BLaER1 treated with 17β-estradiol and CSF1 and Interleukin-3, amounts not matched to agents 10 nM and 100 nM (cell line): ENCODE data around the gene PTPRD.
A peak's percentile ranks its signal among the peaks of the same experiment; 100 is the strongest.

ENCODE experiments used
- H3K27ac ChIP-seq, 11 experiments: shearing (Covaris generic); formaldehyde crosslinking; 2 replicates each; pipeline ENCODE4 v1.8.1; 2022
- H3K27me3 ChIP-seq, 11 experiments: shearing (Covaris generic); formaldehyde crosslinking; 2 replicates each; pipeline ENCODE4 v1.8.1; 2022
- H3K36me3 ChIP-seq, 11 experiments: shearing (Covaris generic); formaldehyde crosslinking; 2 replicates each; pipeline ENCODE4 v1.8.1; 2022
- H3K4me1 ChIP-seq, 10 experiments: shearing (Covaris generic); formaldehyde crosslinking; 2 replicates each; pipeline ENCODE4 v1.8.1; 2022
- H3K4me2 ChIP-seq, 11 experiments: shearing (Covaris generic); formaldehyde crosslinking; 2 replicates each; pipeline ENCODE4 v1.8.1; 2022
- H3K4me3 ChIP-seq, 10 experiments: shearing (Covaris generic); formaldehyde crosslinking; 2 replicates each; pipeline ENCODE4 v1.8.1; 2022
- H3K9ac ChIP-seq, 11 experiments: shearing (Covaris generic); formaldehyde crosslinking; 2 replicates each; pipeline ENCODE4 v1.8.1; 2022
- H3K9me3 ChIP-seq, 11 experiments: shearing (Covaris generic); formaldehyde crosslinking; replicated peaks in 1 of 11; 2 replicates each; pipeline ENCODE4 v1.8.1; 2022
- H4K20me1 ChIP-seq, 11 experiments: shearing (Covaris generic); formaldehyde crosslinking; 2 replicates each; pipeline ENCODE4 v1.8.1; 2022
- Cebpa-rat ChIP-seq, 11 experiments: shearing (Covaris generic); IDR thresholded peaks; 2 replicates each; pipeline ENCODE4 v1.8.1; 2022

The PTPRD gene

DNA sequence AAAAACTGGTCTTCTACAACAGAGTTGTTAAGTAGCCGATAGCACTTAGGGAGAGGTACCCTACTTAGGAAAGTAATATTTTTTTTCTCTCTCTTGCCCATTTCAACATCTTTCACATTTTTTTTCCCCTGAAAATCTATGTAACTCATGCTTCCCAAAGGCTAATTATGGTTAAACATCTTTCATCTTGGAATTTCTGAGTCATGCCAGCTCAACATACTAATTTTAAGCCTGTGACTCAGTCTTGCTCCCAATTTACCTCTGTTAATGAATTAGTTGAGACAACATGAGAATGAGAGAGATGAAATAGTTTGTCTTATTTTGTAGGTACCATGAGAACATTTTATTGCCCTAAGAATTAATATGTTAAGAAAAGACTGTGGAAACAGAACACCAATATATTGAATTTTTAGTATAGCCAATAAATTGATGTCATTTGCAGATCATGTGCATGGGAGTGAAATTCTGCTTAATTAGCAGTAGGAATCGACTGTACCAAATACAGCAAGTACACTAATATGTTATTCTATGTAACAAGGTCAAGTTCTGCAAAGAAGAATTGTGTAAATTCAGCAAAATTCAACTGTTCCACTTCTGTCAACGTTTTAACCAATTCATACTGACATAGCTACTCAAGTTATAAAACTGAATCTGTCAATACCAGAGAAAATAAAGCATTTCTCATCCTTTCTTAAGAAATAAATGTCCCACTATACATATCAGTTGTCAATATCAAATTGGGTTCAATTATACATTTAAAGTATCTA, 550.0 kb downstream of the PTPRD start:
- H3K4me2 ChIP-seq: peak overlapping the region in 1 of 11 experiments; percentile 31; a peak in 2 of 22 replicates
- no peak for TF ChIP-seq Cebpa-rat (IDR thresholded peaks at IDR 0.05)
- H3K9me3 ChIP-seq: no peaks in the 10 kb centered on the region

DNA sequence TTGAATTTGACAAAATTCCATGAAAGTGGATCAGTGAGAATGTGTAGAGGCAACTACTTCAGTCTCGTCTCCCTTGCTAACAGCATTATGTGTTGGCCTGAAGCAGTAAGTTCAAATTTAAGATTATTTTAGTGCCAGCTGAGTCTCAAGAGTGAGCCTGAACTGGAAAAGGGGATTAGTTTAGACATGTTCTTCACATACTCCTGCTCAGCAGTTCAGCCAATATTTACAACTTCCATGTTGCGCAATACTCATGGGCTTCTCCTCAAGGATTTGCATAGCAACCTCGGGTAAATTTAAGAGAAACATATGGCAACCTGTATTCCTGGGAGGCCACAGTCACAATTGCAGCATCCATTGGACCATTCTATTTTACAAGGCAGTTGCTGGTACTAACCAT, 553.8 kb downstream of the PTPRD start:
- Histone ChIP-seq H3K4me3 (no peak overlapping the region), H3K9me3 (no peaks in the 10 kb centered on the region), H3K9ac (no peak overlapping the region), H3K4me2 (peak overlapping the region in 2 of 11 experiments; percentile 25 to 42; a peak in 3 of 22 replicates), H3K36me3 (no peaks in the 10 kb centered on the region), H3K27ac (no peak overlapping the region), H3K27me3 (no peaks in the 10 kb centered on the region), H4K20me1 (no peaks in the 10 kb centered on the region), H3K4me1 (peaks cover 0 to 15% (median 0%) of the 10 kb centered on the region in 10 experiments; a peak in 6 of 20 replicates)
- TF ChIP-seq Cebpa-rat (IDR thresholded peaks at IDR 0.05): peak in 10 of 11 experiments; percentile 61 to 97 (median 90); a peak in 20 of 22 replicates

More for the DNA sequence above, 550.0 kb downstream of the PTPRD start:
- H3K4me3 ChIP-seq: no peak overlapping the region
- no peak overlapping the region for H3K27ac ChIP-seq
- no peaks in the 10 kb centered on the region for H3K27me3 ChIP-seq
- no peaks in the 10 kb centered on the region for H4K20me1 ChIP-seq
- peaks cover 0 to 15% (median 0%) of the 10 kb centered on the region in 10 experiments; a peak in 6 of 20 replicates for H3K4me1 ChIP-seq
- H3K36me3 ChIP-seq: no peaks in the 10 kb centered on the region
- H3K9ac ChIP-seq: no peak overlapping the region

DNA sequence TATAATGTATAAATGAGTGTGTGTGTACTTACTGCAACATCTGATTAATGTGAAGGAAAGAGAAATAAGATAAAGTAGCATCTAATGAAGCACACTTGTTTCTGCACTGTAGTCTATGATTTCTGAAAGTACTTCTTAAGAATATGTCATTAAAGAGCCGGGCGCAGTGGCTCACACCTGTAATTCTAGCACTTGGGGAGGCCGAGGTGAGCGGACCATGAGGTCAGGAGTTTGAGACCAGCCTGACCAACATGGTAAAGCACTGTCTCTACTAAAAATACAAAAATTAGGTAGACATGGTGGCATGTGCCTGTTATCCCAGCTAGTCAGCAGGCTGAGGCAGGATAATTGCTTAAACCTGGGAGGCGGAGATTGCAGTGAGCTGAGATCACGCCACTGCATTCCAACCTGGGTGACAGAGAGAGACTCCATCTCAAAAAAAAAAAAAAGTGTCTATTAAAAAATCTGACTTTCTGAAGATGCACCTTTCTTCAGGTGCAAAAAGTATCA, 556.9 kb downstream of the PTPRD start:
- TF ChIP-seq Cebpa-rat (IDR thresholded peaks at IDR 0.05): no peak
- Histone ChIP-seq H3K27ac (no peak overlapping the region), H3K9me3 (no peaks in the 10 kb centered on the region), H3K27me3 (no peaks in the 10 kb centered on the region), H3K9ac (no peak overlapping the region), H3K4me2 (no peak overlapping the region), H3K36me3 (no peaks in the 10 kb centered on the region), H3K4me1 (peaks cover 0 to 5% (median 0%) of the 10 kb centered on the region in 10 experiments; a peak in 3 of 20 replicates), H3K4me3 (no peak overlapping the region), H4K20me1 (no peaks in the 10 kb centered on the region)

DNA sequence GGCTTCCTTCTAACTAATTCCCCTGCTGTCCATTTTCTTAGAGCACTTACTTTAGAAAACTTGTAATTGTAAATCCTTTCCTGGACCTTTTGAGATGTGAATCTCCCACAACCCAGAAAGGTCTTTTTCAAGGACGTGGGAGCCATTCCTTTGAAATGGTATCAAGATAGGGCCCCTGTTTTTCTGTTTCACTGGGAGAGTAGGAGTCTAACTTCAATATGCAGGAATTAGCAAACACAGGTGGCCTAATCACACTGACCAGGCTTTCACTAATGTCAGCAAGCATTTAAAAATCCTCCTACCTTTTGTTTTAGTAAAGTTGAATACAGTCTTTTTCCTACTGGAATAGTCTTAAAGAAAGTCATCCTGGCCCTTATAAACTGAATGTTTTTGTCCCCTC, 558.3 kb downstream of the PTPRD start:
- no peaks in the 10 kb centered on the region for H3K36me3 ChIP-seq
- H3K9me3 ChIP-seq: no peaks in the 10 kb centered on the region
- no peak overlapping the region for H3K4me3 ChIP-seq
- H4K20me1 ChIP-seq: no peaks in the 10 kb centered on the region
- no peak overlapping the region for H3K4me2 ChIP-seq
- no peaks in the 10 kb centered on the region for H3K27me3 ChIP-seq
- no peak overlapping the region for H3K9ac ChIP-seq
- peaks cover 0 to 10% (median 0%) of the 10 kb centered on the region in 10 experiments; a peak in 3 of 20 replicates for H3K4me1 ChIP-seq
- TF ChIP-seq Cebpa-rat (IDR thresholded peaks at IDR 0.05): no peak
- H3K27ac ChIP-seq: no peak overlapping the region

DNA sequence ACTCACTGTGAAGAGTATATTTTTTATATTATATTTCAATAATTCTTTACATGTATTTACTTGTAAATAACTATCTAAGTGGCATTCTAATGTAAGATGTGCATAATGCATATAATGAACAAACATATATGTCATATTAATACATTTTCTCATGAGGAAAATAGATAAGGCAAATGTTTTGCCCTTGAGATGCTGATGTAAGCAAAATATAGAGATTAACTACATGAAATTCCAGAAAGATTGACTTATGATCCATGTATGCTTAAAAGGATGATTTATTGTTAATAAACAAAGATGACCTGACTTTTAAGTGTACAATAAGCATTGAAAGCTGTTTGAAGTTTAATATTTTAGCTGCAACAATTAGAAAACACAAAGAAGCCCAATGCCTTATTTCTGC, 559.9 kb downstream of the PTPRD start:
- no peaks in the 10 kb centered on the region for H3K36me3 ChIP-seq
- no peaks in the 10 kb centered on the region for H3K27me3 ChIP-seq
- no peak for TF ChIP-seq Cebpa-rat (IDR thresholded peaks at IDR 0.05)

DNA sequence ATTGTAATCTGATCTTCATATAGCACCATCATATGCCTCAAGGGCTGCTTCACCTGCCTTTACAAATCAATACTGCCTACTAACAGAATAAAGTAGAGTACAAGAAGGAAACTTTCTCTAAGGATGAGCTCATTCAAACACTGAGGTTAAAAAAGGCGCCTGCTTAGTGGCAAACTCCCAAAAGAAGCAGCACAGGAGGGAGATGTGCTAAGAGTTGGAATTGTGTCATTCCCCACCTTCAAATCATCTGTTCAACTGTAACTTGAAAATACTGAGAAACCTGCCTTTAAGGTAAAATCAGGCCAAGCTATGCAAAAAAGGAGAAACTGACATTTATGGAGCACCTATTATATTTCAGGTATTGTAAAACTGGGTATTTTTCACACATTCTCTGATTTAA, 560.6 kb downstream of the PTPRD start:
- Histone ChIP-seq H3K9ac (no peak overlapping the region), H3K36me3 (no peaks in the 10 kb centered on the region), H3K4me3 (no peak overlapping the region), H3K27me3 (no peaks in the 10 kb centered on the region), H4K20me1 (no peaks in the 10 kb centered on the region), H3K27ac (no peak overlapping the region), H3K4me1 (peaks cover 0 to 4% (median 0%) of the 10 kb centered on the region in 10 experiments; a peak in 1 of 20 replicates), H3K4me2 (no peak overlapping the region), H3K9me3 (no peaks in the 10 kb centered on the region)
- TF ChIP-seq Cebpa-rat (IDR thresholded peaks at IDR 0.05): no peak

More for the DNA sequence above, 559.9 kb downstream of the PTPRD start:
- Histone ChIP-seq H4K20me1 (no peaks in the 10 kb centered on the region), H3K9me3 (no peaks in the 10 kb centered on the region), H3K4me2 (no peak overlapping the region), H3K4me3 (no peak overlapping the region), H3K9ac (no peak overlapping the region), H3K27ac (no peak overlapping the region), H3K4me1 (peaks cover 0 to 4% (median 0%) of the 10 kb centered on the region in 10 experiments; a peak in 1 of 20 replicates)

DNA sequence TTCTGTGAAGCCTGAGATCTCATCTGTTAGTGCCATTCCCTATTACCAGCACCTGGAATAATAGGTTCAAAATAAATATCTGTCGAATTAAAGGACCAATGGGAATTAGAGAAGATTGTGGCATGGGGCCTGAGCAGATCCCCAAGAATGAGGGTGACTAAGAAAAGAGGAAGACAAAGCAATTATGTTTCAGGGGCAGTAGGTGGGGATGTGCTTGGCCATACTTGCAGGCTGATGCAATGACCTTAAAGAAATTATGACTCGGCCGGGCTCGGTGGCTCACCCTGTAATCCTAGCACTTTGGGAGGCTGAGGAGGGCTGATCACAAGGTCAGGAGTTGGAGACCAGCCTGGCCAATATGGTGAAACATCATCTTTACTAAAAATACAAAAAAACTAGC, 562.8 kb downstream of the PTPRD start:
- no peaks in the 10 kb centered on the region for H3K9me3 ChIP-seq
- peaks cover 0 to 4% (median 0%) of the 10 kb centered on the region in 10 experiments; a peak in 1 of 20 replicates for H3K4me1 ChIP-seq
- H4K20me1 ChIP-seq: no peaks in the 10 kb centered on the region
- no peak overlapping the region for H3K4me3 ChIP-seq
- H3K36me3 ChIP-seq: no peaks in the 10 kb centered on the region
- H3K9ac ChIP-seq: no peak overlapping the region
- H3K27me3 ChIP-seq: no peaks in the 10 kb centered on the region
- TF ChIP-seq Cebpa-rat (IDR thresholded peaks at IDR 0.05): no peak
- no peak overlapping the region for H3K4me2 ChIP-seq
- no peak overlapping the region for H3K27ac ChIP-seq

DNA sequence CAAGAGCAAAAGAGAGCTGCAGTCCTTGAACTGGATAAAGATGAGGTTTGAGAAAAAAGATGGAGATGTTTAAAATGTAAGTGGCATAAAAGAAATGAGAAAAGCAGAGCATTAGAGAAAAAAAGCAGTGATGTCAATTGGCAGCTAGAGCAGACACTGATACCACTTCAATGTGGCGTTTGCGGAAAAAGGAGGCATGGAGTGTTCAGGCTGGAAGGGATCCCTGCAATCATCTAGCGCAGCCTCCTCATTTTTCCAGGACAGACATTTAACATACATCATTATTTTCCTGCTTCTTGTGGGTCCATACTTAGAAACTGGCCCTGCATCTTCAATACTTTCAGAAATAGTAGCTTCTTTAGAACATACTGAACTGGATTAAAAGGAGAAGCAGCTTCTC, 563.8 kb downstream of the PTPRD start:
- Histone ChIP-seq H3K9ac (no peak overlapping the region), H3K4me3 (no peak overlapping the region), H3K27me3 (no peaks in the 10 kb centered on the region), H3K9me3 (no peaks in the 10 kb centered on the region), H3K4me1 (peaks cover 0 to 4% (median 0%) of the 10 kb centered on the region in 10 experiments; a peak in 1 of 20 replicates), H3K36me3 (no peaks in the 10 kb centered on the region), H3K27ac (no peak overlapping the region), H4K20me1 (no peaks in the 10 kb centered on the region), H3K4me2 (no peak overlapping the region)
- no peak for TF ChIP-seq Cebpa-rat (IDR thresholded peaks at IDR 0.05)

DNA sequence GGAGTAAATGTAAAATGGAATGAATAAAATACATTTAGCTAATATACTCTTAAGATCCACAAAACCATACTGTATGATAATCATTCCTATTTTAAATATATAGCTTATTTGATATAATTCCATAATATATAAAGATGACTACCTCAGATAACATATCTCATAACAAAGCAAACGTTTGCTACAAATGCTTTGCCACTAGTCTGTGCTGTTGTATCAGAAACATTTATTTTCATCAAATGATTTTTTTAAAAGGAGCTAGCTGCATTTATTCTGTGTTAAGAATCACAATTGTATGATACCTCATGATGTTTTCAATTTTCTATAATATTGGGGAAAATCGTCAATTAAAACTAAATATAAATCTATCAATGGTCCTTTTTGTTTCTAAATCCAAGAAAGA, 567.2 kb downstream of the PTPRD start:
- Histone ChIP-seq H3K9ac (no peak overlapping the region), H4K20me1 (no peaks in the 10 kb centered on the region), H3K27ac (no peak overlapping the region), H3K9me3 (no peaks in the 10 kb centered on the region), H3K4me3 (no peak overlapping the region), H3K36me3 (no peaks in the 10 kb centered on the region), H3K4me2 (no peak overlapping the region), H3K27me3 (no peaks in the 10 kb centered on the region), H3K4me1 (peaks cover 0 to 4% (median 0%) of the 10 kb centered on the region in 10 experiments; a peak in 1 of 20 replicates)
- TF ChIP-seq Cebpa-rat (IDR thresholded peaks at IDR 0.05): no peak
